Measurements from ENCODE around the gene C21orf91.
"Not testable (repeated sequence)": the region's sequence is repeated elsewhere in the genome, so short reads cannot be mapped to it uniquely, and the experiment has no call there.

C21orf91 gene

DNA sequence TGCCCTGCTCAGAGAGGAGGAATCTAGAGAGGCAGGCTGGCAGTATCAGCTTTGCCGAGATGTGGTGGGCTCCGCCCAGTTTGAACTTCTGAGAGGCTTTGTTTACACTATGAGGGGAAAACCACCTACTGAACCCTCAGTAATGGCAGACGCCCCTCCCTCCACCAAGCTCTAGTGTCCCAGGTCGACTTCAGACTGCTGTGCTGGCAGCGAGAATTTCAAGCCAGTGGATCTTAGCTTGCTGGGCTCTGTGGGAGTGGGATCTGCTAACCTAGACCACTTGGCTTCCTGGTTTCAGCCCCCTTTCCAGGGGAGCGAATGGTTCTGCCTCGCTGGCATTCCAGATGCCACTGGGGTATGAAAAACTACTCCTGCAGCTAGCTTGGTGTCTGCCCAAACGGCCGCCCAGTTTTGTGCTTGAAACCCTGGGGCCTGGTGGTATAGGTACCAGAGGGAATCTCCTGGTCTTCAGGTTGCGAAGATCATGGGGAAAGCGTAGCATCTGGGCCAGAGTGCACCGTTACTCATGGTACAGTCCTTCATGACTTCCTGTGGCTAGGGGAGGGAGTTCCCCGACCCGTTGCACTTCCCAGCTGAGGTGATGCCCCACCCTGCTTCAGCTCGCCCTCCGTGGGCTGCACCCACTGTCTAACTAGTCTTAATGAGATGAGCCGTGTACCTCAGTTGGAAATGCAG, 43.6 kb downstream of the C21orf91 start:
- DNase-seq: no peak

DNA sequence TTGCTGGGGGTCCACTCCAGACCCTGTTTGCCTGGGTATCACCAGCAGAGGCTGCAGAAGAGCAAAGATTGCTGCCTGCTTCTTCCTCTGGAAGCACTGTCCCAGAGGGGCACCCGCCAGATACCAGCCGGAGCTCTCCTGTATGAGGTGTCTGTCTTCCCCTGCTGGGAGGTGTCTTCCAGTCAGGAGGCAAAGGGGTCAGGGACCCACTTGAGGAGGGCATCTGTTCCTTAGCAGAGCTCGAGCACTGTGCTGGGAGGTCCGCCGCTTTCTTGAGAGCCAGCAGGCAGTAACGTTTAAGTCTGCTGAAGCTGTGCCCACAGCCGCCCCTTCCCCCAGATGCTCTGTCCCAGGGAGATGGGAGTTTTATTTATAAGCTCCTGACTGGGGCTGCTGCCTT, 44.1 kb downstream of the C21orf91 start:
- DNase-seq: not testable (repeated sequence)

- no peak for DNase-seq
These were observed 49.7 kb downstream of the C21orf91 start for GRCh38 chr21:17769447-17769845.

DNA sequence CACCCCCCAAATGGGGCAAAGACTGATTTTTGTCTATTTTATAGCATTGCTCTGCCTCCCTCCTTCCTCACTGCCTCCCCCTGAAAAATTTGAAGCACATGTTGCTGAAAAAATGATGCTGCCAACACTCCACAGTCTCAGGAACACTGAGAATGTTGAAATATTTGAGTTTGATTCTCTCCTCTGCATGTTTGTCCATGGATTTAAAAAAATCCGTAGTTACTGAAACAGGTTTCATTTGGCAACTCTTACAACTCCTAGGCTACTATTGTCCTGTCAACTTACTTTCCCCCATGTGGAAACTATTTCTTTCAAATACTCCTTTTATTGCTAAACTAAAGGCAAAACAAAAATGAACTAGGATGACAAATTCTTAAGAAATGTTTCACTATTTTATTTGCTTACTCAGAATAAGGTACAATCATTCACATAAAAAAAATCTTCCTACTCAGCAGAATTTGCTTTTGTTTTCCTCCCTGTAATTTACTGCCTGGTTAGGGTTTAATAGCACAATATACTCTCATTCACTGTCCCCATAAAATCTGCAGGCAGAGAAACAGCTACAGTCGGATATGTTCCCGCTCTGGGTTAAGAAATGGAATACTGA, 50.2 kb downstream of the C21orf91 start:
- no peak for DNase-seq

- DNase-seq: no peak
These were observed 53.9 kb downstream of the C21orf91 start for GRCh38 chr21:17765207-17765606.

DNA sequence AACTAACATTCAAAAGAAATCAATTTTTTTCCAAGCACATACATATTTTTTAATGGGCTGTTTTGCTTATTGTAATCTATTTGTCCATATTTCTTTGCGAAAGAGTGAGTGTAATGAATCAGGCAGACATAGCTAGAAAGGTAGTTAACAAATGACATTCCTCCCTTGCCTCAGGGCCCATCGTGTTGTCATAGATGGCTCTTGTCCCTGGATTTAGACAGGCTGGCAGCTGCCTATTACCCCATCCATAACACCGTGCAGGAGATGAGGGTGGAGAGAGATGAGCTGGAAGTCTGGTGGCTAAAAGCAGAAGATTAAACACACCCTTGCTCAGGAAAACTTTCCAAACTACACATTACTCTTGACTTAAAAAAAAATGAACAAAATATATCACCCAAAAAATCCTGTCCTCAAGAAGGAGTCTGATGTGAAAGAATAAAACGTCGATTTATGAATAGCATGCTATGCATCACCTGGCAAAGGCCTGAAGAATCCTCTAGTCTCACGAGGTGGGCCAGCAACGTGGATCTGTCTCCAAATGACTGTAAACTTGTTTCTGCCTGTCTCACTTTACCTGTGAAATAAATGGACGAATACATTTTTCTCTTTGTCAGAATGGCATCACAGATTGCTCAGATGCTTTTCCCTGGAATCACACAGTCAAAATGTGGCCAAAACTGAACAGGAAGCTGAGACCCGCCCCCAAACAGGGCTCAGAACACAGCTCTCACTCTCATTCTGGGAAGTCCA, 55.7 kb downstream of the C21orf91 start:
- no peak for DNase-seq

DNA sequence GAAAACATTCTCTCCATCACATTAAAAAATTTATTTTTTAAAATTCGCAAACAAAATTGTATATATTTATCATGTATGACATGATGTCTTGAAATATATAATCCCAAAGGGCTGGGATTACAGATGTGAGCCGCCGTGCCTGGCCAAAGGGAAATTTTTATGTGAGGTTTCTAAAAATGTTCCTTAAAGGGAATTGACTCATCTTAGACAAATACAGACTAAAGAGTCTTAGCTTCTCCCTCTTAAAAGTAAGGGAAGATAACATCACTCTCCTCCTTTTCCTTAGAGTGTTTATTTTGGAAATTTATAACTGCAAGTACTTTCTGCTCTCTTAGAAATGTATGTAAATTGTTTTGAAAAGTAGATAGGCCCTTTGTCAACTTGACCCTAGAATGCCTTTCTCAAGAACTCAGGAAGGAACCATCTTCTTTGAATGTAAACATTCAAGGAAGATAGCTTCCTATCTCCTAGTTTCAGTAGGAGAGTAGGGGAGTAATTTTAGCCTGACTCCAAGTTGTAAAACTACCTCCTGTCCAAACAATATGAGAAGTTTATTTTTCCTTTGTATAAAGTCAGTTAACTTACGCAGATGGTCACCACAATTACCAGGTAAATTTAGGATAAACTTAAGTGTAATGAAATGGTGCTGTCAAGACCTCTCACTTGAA, 59.5 kb downstream of the C21orf91 start:
- DNase-seq: no peak

DNA sequence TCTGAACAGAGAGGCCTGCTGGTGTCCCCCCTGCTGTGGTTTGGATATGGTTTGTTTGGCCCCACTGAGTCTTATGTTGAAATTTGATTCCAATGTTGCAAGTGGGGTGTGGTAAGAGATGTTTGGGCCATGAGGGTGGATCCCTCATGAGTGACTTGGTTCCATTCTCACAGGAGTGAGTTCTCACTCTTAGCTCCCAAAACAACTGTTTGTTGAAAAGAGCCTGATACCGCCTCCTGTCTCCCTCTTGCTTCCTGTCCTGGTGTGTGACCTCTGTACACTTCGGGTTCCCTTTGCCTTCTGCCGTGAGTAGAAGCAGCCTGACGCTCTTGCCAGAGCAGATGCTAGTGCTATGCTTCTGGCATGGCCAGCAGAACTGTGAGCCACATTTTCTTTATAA, 60.5 kb downstream of the C21orf91 start:
- DNase-seq: no peak

DNA sequence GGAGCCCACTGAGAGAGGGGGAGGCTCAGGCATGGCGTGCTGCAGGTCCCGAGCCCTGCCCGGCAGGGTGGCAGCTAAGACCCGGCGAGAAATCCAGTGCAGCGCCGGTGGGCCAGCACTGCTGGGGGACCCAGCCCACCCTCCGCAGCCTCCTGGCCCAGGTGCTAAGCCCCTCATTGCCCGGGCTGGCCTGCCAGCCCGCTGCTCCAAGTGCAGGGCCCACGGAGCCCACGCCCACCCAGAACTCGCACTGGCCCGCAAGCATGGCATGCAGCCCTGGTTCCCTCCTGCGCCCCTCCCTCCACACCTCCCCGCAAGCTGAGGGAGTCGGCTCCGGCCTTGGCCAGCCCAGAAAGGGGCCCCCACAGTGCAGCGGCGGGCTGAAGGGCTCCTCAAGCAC, 61.5 kb downstream of the C21orf91 start:
- no peak for DNase-seq

DNA sequence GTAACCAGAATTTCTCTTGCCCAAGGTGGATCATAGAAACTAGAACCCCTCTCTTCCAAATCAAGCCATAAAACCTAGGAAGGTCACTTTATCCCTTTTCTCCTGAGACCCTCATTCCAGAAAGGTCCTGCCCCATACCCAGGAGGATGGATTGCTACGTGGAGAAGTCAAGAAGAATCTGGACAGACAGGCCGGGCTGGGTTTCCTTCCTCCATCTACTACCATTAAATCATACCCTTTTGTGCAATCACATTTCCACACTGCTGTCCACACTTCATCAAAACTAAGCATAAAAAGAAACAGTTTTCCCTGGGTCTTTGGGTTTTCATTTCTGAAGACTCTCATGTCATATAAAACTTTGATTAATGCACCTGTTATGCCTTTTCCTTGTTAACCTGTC, 65.4 kb downstream of the C21orf91 start:
- no peak for DNase-seq

- no peak for DNase-seq
These were observed 67.0 kb downstream of the C21orf91 start for GRCh38 chr21:17752171-17752570.

DNA sequence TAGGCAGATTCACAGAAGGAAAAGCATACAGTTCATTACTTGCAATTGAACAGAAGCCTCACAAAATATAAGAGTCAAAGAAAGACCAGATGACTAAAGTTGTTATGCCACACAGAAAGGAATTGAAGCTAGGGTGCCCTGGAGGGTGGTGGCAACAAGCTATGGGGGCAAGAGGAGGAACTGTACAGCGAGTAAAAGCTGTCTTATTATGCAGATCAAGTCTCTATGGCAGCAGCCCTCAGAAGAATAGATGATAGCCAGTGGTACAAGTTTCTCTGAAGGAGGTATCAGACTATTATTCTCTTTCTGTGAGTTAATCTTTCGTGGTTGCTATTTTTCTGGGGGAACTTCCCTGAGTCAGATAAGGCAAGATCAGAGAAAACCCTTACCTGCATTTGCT, 72.2 kb downstream of the C21orf91 start:
- no peak for DNase-seq

DNA sequence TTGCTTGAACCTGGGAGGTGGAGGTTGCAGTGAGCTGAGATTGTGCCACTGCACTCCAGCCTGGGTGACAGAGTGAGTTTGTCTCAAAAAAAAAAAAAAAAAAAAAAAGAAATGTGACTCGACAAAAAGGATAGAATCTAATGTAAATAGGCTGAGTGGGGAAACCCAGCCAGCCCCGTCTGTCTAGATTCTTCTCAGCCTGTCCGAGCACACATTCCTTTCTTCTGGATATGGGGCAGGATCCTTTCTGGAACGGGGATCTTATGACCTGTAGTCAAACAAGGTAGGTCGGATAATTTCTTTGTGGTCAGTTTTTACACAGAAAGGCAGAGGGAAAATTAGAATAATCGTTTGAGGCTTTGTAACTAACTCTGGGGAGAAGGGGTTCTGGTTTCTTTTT, 74.1 kb downstream of the C21orf91 start:
- DNase-seq: no peak

- no peak for DNase-seq
These were observed 76.1 kb downstream of the C21orf91 start for GRCh38 chr21:17742940-17743592.

- no peak for DNase-seq
These were observed 77.0 kb downstream of the C21orf91 start for GRCh38 chr21:17742181-17742580.

All from GOT3 (cell line).